Measurements from ENCODE around the gene ABCA7.

DNA sequence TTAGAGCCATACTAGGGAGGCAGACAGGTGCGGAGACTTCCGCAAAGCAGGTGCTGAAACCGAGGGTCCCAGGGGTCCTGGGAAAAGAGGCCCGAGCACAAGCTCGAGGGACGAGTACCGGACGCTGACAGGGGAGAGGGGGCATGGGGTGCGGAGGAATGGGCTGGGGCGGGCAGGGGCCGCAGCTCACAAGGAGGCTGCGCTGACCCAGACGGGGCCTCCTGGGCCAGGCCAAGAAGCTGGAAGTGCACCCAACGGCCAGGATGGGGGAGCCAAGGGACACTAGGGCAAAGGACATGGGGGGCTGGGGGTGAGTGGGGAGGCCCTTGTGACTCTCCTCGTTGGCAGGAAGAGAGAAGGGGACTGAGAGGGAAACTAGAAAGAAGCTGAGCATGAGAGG lies 53.4 kb downstream of the ABCA7 start:
- TF ChIP-seq, protein P1, sequence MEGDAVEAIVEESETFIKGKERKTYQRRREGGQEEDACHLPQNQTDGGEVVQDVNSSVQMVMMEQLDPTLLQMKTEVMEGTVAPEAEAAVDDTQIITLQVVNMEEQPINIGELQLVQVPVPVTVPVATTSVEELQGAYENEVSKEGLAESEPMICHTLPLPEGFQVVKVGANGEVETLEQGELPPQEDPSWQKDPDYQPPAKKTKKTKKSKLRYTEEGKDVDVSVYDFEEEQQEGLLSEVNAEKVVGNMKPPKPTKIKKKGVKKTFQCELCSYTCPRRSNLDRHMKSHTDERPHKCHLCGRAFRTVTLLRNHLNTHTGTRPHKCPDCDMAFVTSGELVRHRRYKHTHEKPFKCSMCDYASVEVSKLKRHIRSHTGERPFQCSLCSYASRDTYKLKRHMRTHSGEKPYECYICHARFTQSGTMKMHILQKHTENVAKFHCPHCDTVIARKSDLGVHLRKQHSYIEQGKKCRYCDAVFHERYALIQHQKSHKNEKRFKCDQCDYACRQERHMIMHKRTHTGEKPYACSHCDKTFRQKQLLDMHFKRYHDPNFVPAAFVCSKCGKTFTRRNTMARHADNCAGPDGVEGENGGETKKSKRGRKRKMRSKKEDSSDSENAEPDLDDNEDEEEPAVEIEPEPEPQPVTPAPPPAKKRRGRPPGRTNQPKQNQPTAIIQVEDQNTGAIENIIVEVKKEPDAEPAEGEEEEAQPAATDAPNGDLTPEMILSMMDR (IDR thresholded peaks at IDR 0.05 in 2 of 3, conservative IDR thresholded peaks at IDR 0.05 in 1 of 3; ENCODE audit: borderline replicate concordance in 1 of 3, insufficient read depth in 1 of 3, low read depth in 2 of 3, low read length in 2 of 3): no peak
- TF ChIP-seq, protein P2, sequence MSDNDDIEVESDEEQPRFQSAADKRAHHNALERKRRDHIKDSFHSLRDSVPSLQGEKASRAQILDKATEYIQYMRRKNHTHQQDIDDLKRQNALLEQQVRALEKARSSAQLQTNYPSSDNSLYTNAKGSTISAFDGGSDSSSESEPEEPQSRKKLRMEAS (IDR thresholded peaks at IDR 0.05): no peak
- no peak for TF ChIP-seq POLR2A (IDR thresholded peaks at IDR 0.05; ENCODE audit: borderline replicate concordance, extremely low read depth, insufficient read depth, insufficient read length)

All from HCT116 (cell line).